ENCODE measurements around the gene PPP1R18. TPM values are rescaled to one million over a fixed set of nuclear protein-coding genes. Genes with fewer than 3 reads are reported as not detected.

Gene PPP1R18
- total and polyA plus RNA-seq, 9 of the 15 experiments (the other 6 are each of a cell fraction or from before 2014, with no cell fraction given), result 12.0 to 99.2 (median 42.6) TPM

DNA sequence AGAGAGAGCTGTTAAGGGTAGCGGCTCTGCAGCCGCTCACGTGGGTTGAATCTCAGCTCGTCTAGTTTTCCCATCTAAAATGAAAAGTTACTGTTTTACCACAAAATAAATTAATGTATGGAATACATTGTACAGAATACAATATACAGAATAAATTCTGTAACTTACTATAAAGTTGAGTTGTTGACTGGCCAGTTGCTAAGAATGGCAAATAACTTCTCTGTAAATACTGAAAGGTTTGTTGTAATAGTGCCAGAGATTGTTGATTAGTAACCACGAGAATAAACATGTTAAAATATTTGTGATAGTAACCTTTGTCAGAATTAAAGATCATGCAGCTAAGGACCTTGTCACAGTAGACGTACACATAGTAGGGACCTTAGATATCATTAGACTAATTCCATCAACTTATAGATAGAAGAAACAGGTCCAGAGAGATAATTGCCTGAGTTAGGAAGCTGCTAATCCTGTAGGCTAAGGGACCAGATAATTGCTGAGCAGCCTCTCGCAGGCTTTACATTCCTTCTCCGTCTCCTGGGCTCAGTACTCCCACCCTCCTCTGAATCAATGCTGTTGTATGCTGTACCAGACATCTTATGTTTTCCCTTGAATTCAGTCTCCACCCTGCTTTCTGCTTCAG lies 4.9 kb upstream of the PPP1R18 start (continued):
- TF ChIP-seq, protein P1, sequence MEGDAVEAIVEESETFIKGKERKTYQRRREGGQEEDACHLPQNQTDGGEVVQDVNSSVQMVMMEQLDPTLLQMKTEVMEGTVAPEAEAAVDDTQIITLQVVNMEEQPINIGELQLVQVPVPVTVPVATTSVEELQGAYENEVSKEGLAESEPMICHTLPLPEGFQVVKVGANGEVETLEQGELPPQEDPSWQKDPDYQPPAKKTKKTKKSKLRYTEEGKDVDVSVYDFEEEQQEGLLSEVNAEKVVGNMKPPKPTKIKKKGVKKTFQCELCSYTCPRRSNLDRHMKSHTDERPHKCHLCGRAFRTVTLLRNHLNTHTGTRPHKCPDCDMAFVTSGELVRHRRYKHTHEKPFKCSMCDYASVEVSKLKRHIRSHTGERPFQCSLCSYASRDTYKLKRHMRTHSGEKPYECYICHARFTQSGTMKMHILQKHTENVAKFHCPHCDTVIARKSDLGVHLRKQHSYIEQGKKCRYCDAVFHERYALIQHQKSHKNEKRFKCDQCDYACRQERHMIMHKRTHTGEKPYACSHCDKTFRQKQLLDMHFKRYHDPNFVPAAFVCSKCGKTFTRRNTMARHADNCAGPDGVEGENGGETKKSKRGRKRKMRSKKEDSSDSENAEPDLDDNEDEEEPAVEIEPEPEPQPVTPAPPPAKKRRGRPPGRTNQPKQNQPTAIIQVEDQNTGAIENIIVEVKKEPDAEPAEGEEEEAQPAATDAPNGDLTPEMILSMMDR (IDR thresholded peaks at IDR 0.05 in 2 of 3, conservative IDR thresholded peaks at IDR 0.05 in 1 of 3; ENCODE audit: insufficient read depth in 2 of 3, low read depth in 1 of 3, low read length in 3 of 3), result 0 out of 6 replicates have a peak, but pooled peaks of 1 of the 3 experiments have one; percentile 6
- peak; percentile 53; the same call in 1 of the 2 replicates for TF ChIP-seq DPF2 (IDR thresholded peaks at IDR 0.05)
- TF ChIP-seq, protein P2, sequence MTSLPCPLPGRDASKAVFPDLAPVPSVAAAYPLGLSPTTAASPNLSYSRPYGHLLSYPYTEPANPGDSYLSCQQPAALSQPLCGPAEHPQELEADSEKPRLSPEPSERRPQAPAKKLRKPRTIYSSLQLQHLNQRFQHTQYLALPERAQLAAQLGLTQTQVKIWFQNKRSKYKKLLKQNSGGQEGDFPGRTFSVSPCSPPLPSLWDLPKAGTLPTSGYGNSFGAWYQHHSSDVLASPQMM (CRISPR knock-in tag; IDR thresholded peaks at IDR 0.05), result no peak

DNA sequence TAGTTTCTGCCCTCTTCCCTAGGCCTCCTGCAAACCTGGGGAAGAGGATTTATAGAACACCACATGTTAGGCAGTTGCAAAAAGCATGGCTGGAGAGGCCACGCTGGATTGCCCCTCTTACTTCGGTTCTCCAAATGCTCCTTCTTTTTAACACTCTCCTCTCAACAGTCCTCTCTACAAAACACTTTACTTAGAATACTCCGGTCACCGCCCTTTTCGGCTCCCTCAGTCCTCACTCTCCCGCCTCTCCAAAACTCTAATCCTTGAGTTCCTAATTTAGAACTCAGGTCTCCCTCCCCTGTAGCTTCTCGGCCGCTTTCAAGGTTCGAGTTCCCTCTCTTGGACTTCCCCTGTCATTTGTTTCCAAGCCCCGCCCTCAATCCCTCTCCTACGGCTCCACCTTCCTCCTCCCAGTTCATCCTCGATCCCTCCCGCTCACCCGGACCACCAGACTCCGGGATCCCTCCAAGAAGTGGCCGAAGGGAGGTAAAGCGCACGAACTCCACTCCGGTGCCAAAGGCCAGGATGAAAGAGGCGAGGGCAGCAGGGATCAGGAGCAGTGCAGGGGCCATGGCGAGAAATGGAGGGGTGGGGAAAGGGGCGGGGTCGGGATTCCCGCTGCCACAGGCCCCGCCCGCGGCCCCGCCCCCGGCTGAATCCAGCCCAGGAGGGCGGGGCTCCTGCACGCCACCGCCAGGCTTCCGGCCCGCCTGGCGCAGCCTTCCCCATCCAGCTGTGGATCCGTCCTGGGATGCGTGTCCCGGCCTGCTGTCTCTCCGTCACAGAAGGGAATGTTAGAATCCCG lies 4.2 kb upstream of the PPP1R18 start, which contains the start of gene NRM:
NRM (minus strand) TSS at position 582 of the 805 bp plus-strand sequence; CDS start at position 572, 10 bp downstream.
- ATAC-seq (peak; percentile 68), DNase-seq (ENCODE audit: extremely low read depth in 1 of 4, low spot score in 3 of 4) (peak; percentile 93 to 95 (median 94)), FAIRE-seq (peak; percentile 86)
- Histone ChIP-seq H2AFZ (ENCODE audit: low read depth, low read length) (peak within 1 kb of the TSS; percentile 99), H3K9me3 (replicated peaks; ENCODE audit: control insufficient read depth, insufficient read depth, low read depth, low read length) (no peaks in the 10 kb centered on the region), H3K9ac (ENCODE audit: insufficient read depth in 1 of 2, low read depth in 2 of 2, low read length in 2 of 2) (peak within 1 kb of the TSS; percentile 74 to 92), H3K36me3 (ENCODE audit: control insufficient read depth, insufficient read depth, low read length) (peaks cover 8% of the 10 kb centered on the region; the same call in 2 of the 3 replicates), H3K4me2 (ENCODE audit: insufficient read depth, low read length) (peak within 1 kb of the TSS; percentile 95), H3K4me3 (peak within 1 kb of the TSS; percentile 71), H3K79me2 (ENCODE audit: control insufficient read depth, insufficient read depth, low read length) (peaks cover 44% of the 10 kb centered on the region), H3K9me1 (ENCODE audit: control insufficient read depth, insufficient read depth, low read length) (no peaks in the 10 kb centered on the region), H3K27ac (ENCODE audit: extremely low read depth, low read depth, low read length) (peak within 1 kb of the TSS; percentile 66), H3K4me1 (replicated peaks in 1 of 2; ENCODE audit: control insufficient read depth in 2 of 2, insufficient read depth in 2 of 2, low read length in 2 of 2) (peaks cover 33 to 54% of the 10 kb centered on the region in 2 experiments), H4K20me1 (replicated peaks; ENCODE audit: control insufficient read depth, insufficient read depth, low read length) (no peaks in the 10 kb centered on the region), H3K27me3 (ENCODE audit: control insufficient read depth in 2 of 2, insufficient read depth in 2 of 2, low read length in 2 of 2) (no peaks in the 10 kb centered on the region)
- CTCF ChIA-PET (ENCODE audit: low intra/inter-chr PET ratio), result no interaction called here
- WGBS (ENCODE audit: insufficient coverage, low coverage, missing lambda C conversion rate), result under 1% methylated on average over 29 of the region's 40 CpGs
- in situ Hi-C loops (cut with MboI), result no loop called here
- intact Hi-C loops (cut with micrococcal nuclease), result no loop called here
- BruUV-seq (replicated peaks), result TSS peak; percentile 78
- POLR2A ChIA-PET, result interaction anchor here (0.6 to 23.5 kb wide), 8 partner anchors 9 to 151 kb away, joined by 3 to 524 read pairs (median 3); partner anchors contain the start of genes MDC1, MRPS18B and TUBB
- TF ChIP-seq, protein P3, sequence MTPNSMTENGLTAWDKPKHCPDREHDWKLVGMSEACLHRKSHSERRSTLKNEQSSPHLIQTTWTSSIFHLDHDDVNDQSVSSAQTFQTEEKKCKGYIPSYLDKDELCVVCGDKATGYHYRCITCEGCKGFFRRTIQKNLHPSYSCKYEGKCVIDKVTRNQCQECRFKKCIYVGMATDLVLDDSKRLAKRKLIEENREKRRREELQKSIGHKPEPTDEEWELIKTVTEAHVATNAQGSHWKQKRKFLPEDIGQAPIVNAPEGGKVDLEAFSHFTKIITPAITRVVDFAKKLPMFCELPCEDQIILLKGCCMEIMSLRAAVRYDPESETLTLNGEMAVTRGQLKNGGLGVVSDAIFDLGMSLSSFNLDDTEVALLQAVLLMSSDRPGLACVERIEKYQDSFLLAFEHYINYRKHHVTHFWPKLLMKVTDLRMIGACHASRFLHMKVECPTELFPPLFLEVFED (CRISPR knock-in tag; conservative IDR thresholded peaks at IDR 0.05), result no peak
- no peak for TF ChIP-seq ZNF274 (IDR thresholded peaks at IDR 0.05; ENCODE audit: borderline replicate concordance, low read depth, low read length)
- no peak for TF ChIP-seq ZNF175 (CRISPR knock-in tag; IDR thresholded peaks at IDR 0.05; ENCODE audit: low read depth)
- TF ChIP-seq, protein P4, sequence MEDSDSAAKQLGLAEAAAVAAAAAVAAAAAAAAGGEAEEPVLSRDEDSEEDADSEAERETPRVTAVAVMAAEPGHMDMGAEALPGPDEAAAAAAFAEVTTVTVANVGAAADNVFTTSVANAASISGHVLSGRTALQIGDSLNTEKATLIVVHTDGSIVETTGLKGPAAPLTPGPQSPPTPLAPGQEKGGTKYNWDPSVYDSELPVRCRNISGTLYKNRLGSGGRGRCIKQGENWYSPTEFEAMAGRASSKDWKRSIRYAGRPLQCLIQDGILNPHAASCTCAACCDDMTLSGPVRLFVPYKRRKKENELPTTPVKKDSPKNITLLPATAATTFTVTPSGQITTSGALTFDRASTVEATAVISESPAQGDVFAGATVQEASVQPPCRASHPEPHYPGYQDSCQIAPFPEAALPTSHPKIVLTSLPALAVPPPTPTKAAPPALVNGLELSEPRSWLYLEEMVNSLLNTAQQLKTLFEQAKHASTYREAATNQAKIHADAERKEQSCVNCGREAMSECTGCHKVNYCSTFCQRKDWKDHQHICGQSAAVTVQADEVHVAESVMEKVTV (CRISPR knock-in tag; IDR thresholded peaks at IDR 0.05), result no peak
- TF ChIP-seq NFE2 (IDR thresholded peaks at IDR 0.05; ENCODE audit: low read depth), result no peak
